Hepatic stellate cell (primary cell): ENCODE measurements around the gene ENO2.

Experiments used
- DNase-seq: peaks from one replicate; pipeline ENCODE4 v3.0.0; 2011; ENCODE audit warnings: low spot score

ENO2 gene

DNA sequence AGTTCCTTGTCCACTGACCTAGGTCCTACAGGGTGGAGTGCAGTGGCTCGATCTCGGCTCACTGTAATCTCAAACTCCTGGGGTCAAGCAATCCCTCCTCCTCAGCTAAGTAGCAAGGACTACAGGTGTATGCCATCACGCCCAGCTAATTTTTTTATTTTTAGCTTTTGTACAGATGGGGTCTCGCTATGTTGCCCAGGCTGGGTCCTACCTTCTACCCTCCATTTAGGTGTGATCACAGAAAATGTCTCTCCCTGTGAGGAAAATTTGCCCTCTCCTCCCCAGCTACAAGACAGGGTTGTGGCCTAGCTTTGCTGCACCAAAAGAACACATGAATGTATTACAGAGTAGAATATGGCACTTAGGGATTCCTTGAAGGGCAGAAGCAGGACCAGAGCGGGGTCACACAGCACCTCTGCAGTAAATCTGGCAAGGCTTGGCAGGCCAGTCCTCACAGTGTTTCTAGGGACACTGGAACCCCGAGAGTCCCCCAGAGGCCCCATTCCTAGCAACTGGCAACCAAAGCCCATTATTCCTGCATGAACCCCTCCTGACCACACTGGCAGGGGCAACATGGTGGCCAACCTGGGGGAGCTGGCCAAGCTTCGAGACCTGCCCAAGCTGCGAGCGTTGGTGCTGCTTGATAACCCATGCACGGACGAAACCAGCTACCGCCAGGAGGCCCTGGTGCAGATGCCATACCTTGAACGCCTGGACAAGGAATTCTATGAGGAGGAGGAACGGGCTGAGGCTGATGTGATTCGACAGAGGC is 2.0 kb upstream of the ENO2 start:
- DNase-seq = no peak

DNA sequence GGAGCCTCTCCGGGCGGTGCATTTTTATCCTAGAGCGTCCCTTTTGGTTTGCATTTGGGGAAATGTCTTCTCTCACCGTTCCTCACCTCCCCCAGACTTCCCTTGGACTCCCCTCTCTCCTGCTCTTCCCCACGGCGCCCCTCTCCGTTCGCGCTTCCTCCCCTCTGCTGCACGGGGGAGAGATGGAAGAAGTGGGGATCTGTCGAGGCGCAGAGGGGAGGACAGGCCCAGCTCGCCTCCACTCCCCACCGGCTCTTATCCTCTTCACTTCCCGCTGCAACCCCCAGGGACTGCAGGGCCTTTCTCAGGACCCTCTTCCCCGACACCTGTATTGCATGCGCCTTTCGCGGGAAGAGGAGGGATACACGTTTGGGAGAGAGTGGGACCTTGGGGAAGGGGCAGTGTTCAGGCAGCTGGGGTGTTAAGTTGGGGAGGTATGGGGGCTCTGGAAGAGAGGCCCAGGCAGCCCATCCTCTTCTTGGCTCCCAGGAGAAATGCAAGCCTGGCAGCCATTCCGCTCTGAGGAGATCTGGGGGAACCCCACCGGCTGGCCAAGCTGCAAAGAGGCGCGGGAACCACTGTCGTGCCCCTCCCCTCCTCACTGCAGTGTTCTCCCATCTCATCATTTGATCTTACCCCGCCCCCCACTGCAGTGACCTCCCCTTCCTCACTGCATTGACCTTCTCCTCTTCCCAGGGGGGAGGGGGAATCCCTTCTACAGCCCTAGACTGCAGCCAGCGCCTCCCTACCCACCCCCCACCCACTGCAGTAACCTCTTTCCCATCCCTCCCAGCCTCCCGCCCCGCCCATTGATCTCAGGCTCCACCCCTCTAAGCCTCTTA is 788 bp downstream of the ENO2 start:
- no peak for DNase-seq

GRCh38 chr12:6915789-6916285 is 1.5 kb downstream of the ENO2 start:
- no peak for DNase-seq

GRCh38 chr12:6916426-6917200 is 2.2 kb downstream of the ENO2 start:
- no peak for DNase-seq

DNA sequence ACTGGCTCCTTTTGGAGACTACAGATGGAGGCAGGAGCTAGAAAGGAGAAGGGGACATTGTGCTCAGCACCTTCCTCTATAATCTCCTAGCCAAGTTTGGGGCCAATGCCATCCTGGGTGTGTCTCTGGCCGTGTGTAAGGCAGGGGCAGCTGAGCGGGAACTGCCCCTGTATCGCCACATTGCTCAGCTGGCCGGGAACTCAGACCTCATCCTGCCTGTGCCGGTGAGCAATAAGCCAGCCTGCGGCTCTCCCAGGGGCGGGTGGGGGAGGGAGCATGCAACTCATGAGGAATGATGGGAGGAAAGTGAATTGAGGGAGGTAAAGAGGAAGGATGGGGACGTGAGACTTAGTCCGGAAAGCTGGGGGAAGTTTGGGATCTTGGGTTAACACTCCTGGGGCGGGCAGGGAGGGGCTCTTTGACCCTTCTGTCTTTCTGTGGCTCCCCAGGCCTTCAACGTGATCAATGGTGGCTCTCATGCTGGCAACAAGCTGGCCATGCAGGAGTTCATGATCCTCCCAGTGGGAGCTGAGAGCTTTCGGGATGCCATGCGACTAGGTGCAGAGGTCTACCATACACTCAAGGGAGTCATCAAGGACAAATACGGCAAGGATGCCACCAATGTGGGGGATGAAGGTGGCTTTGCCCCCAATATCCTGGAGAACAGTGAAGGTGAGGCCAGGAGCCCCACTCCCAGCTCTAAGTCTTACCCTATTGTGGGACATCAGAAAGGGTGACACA is 3.3 kb downstream of the ENO2 start:
- DNase-seq = no peak

- no peak for DNase-seq
Observed at GRCh38 chr12:6919588-6919987, 5.2 kb downstream of the ENO2 start.

GRCh38 chr12:6921539-6921938 is 7.2 kb downstream of the ENO2 start:
- DNase-seq = no peak

GRCh38 chr12:6921996-6922946 is 7.9 kb downstream of the ENO2 start:
- no peak for DNase-seq

GRCh38 chr12:6923003-6923732 is 8.8 kb downstream of the ENO2 start:
- DNase-seq = no peak

DNA sequence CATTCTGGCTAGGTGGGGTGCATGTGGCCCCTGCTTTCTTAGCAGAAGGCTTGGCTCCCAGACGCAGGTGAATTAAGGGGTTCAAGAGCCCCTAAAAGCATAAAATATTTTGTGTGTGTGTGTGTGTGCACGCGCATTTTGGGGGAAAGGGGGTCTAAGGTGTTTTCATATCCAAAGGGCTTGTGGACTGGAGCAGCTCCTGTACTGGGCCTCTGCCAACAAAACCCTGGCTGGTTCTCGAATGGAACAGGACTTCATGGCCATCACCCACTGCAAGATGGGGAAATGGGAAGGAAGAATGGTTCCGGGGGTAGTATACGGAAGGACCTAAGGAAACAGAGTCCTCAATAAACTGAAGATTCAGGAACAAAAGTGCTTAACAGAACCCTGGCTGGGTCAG is 9.5 kb downstream of the ENO2 start:
- DNase-seq = no peak

- no peak for DNase-seq
Observed at GRCh38 chr12:6925239-6925539, 10.8 kb downstream of the ENO2 start.

DNA sequence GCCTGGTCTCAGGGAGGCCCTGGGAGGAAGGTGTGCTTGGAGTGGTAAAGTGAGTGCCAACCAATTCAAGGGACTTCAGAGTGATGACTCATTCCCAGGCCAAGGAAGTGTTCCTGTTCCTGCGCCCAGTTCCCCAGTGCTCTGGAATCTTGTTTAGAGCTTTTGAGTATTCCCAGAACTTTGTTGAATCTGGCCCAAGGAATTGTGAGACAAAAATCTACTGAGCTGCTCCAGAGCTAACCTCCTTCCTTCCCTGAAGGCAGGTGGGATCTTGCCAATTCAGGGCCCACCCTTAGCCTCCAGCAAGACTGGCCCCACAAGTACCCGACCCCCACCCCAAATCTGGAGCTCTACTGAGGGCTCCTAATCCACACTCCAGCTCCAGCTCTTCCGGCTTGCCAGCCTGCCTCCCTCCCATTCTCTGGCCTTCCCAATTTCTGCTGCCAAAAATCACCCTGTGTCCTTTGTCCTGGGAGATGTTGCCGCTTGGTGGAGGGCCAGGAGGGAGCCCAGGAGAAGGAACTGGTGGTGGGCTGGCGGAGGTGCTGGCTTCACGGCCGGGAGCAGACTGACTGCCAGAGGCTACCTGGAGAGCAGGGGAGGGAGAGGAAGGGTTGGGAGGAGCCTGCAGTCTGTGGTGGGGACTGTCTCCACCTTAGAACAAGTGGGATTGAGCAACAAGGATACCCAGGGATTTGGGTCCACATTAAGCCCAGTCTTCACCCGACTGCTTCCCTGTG is 11.3 kb downstream of the ENO2 start:
- peak; percentile 91 for DNase-seq

- DNase-seq = peak; percentile 79
Observed at GRCh38 chr12:6927379-6928021, 13.1 kb downstream of the ENO2 start, which contains the start of gene ATN1. ATN1 (plus strand) TSS chr12:6927959; CDS start chr12:6934002, 6,043 bp downstream.

DNA sequence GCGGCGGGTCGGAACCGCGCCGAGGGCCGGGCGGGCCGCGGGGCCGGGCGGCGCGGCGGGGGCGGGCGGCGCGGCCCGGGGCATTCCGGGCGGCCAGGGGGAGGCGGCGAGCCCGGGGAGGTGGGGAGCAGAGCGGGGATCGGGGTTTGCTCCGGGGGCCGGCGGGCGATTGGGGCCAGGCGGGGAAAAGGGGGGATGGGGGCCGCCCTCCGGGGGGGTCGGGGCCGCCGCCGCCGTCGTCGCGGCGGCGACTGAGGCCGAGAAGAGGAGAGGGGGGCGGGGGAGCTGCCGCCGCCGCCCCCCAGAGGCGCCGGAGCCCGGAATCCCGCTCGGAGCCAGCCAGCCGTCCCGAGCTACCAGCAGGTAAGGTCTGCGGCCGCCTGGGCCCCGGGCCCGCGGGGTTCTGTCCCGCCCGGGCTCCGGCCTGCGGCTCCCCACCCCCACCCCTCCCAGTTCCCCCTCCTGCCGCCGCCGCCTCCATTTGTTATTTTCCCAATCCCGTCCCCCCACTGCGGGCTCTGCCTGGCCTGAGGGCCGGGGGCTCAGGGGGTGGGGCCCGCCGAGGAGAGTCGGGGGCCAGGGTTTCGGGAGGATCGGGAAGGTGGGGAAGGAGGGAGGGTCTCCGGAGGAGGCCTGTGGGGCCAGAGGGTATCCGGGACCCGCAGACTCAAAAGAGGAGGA is 13.8 kb downstream of the ENO2 start:
- DNase-seq = no peak

GRCh38 chr12:6928703-6929407 is 14.5 kb downstream of the ENO2 start:
- DNase-seq = no peak

DNA sequence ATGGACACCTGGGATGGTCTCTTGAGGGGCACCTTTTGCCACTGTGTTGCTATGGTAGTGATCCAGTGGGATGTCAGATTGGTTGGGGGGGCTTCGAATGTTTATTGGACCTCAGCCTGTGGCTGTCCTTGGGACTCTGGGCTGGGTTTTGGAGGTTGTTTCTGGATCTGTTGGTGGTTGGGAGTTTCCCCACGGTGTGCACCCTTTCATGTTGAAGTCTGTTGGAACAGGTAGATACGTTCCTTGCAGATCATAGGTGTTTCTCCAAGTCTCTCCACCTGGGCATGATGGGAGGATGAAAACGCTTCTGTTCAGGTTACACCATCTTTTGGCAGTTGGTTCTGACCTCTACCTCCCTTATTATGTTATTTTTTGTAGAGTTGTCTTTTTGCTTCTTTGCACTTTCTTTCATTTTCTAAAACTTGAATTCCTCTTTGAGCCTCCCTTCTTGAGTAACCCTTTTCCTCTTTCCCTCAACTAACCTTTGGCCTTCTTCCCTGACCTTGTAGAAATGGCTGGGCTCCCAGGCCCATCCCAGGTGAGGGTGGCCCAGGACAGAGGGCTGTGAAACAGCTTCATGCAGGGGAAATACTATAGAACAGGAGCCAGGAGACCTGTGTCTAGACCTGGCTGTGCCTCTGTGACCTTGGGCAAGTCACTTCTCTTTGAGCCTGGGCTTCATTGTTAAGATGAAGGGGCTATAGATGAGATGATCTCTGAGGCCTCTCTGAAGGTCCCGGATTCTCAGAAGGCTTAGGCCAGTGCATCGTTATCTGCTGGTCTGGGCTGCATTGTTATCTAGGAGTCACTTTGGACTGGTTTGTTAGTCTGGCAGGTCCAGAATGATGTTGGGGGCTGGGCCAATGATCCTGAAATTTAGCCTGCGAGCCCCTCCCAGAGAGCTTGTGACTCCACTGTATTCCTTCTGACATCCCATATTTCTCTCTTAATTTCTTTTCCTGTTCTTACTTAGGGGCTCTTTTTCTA is 15.4 kb downstream of the ENO2 start:
- DNase-seq = no peak
